ENCODE data around the gene PPP1R17. TPM values are rescaled to one million over a fixed set of nuclear protein-coding genes. Genes with fewer than 3 reads are reported as not detected.
A peak's percentile ranks its signal among the peaks of the same experiment; 100 is the strongest.

PPP1R17 gene
- total RNA-seq, 1 donor from 2014 or later = not detected

DNA sequence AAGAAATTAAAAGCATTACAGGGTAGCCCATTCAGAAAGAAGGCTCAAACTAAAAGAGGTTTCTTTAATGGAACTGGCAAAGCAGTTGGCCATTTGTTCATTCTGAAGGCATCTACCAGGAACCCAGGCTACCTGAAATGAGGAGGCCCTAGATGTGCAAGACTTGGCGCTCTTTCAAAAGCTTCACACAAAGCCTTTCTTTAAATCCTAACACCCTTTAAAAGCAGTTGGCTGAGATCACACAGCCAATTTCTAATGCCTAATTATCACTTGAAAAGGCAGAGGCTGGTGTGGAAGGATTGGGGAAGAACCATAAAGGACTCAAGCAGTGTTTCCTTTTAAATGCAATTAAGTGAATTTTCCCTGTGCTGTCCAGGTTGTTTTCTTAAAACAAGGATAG is 23.2 kb downstream of the PPP1R17 start:
- no peak for TF ChIP-seq CTCF (IDR thresholded peaks at IDR 0.05)
- Mint-ChIP-seq H3K4me3 (ENCODE audit: unreplicated experiment) (no peak overlapping the region), H3K27ac (ENCODE audit: unreplicated experiment) (no peak overlapping the region), H3K27me3 (ENCODE audit: low read depth) (peaks cover 4% of the 10 kb centered on the region), H3K9me3 (ENCODE audit: low read depth) (peaks cover 13% of the 10 kb centered on the region), H3K4me1 (ENCODE audit: low read depth) (no peaks in the 10 kb centered on the region), H3K36me3 (ENCODE audit: low read depth) (peaks cover 4% of the 10 kb centered on the region)
- DNase-seq (ENCODE audit: low spot score) = no peak

DNA sequence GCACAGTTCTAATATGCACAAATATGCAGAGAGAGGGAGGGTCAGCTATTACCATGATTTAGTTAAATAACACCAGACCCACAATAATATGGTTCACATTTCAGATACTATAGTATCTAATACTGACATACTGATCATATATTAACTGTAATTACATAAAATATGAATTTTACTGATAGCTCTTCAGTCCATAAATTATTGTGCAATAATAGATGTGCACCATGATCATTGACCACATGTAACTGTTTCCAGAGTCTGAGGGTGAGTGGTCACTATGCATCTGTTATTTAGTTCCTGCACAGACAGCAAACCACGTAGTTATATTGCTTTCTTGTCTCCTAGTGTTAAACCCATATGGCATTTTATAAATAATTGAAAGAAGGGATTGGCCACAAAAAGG is 29.3 kb downstream of the PPP1R17 start:
- H3K4me1 Mint-ChIP-seq (ENCODE audit: low read depth) = no peaks in the 10 kb centered on the region
- H3K27me3 Mint-ChIP-seq (ENCODE audit: low read depth) = peaks cover 4% of the 10 kb centered on the region
- H3K27ac Mint-ChIP-seq (ENCODE audit: unreplicated experiment) = no peak overlapping the region
- H3K9me3 Mint-ChIP-seq (ENCODE audit: low read depth) = peaks cover 13% of the 10 kb centered on the region
- no peak for DNase-seq (ENCODE audit: low spot score)
- TF ChIP-seq CTCF (IDR thresholded peaks at IDR 0.05) = no peak
- H3K36me3 Mint-ChIP-seq (ENCODE audit: low read depth) = peaks cover 4% of the 10 kb centered on the region
- no peak overlapping the region for H3K4me3 Mint-ChIP-seq (ENCODE audit: unreplicated experiment)

DNA sequence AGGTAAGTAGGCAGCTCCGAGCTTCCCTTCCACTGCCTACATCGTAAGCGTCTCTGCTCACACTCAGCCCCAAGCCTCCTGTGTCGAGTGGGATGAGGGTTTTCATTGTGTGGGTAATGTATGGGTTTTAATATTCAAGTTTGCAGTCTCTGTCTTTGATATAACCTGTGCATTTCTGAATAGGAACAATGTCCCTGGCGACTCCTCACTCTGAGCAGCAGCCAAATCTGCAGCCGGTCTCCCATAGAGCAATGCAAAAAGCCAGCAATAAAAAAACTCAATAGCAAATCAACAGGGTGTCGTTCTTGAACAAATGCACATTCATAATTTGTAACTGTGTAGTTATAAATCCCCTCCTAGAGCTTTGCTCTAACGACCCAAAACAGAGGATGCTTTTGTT is 33.4 kb downstream of the PPP1R17 start:
- Mint-ChIP-seq H3K4me3 (ENCODE audit: unreplicated experiment) (no peak overlapping the region), H3K27me3 (ENCODE audit: low read depth) (no peaks in the 10 kb centered on the region), H3K4me1 (ENCODE audit: low read depth) (no peaks in the 10 kb centered on the region), H3K27ac (ENCODE audit: unreplicated experiment) (no peak overlapping the region), H3K36me3 (ENCODE audit: low read depth) (no peaks in the 10 kb centered on the region), H3K9me3 (ENCODE audit: low read depth) (no peaks in the 10 kb centered on the region)
- no peak for TF ChIP-seq CTCF (IDR thresholded peaks at IDR 0.05)
- DNase-seq (ENCODE audit: low spot score) = no peak

DNA sequence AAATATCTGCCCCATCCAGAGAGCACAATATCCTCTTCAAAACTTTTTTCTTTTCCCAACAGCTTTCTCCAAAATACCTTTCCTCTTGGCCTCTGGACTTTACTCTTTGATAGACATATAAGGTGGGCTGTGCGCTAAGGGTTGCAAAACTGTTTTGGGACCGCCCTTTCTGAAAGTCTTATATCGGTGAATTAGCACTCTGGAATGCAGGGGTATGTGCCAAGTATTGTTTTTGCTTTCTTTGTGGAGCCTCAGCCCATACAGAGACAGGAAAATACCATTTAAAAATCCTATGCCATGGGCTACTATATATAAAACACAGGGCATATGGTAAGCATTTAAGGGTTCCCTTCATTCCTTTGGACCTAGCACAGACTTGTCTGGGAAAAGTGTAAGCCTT is 37.7 kb downstream of the PPP1R17 start:
- Mint-ChIP-seq H3K9me3 (ENCODE audit: low read depth) (no peaks in the 10 kb centered on the region), H3K27me3 (ENCODE audit: low read depth) (no peaks in the 10 kb centered on the region), H3K36me3 (ENCODE audit: low read depth) (no peaks in the 10 kb centered on the region), H3K4me3 (ENCODE audit: unreplicated experiment) (no peak overlapping the region), H3K27ac (ENCODE audit: unreplicated experiment) (no peak overlapping the region), H3K4me1 (ENCODE audit: low read depth) (no peaks in the 10 kb centered on the region)
- no peak for DNase-seq (ENCODE audit: low spot score)
- no peak for TF ChIP-seq CTCF (IDR thresholded peaks at IDR 0.05)

- no peak for DNase-seq (ENCODE audit: low spot score)
- Mint-ChIP-seq H3K27me3 (ENCODE audit: low read depth) (no peaks in the 10 kb centered on the region), H3K9me3 (ENCODE audit: low read depth) (no peaks in the 10 kb centered on the region), H3K27ac (ENCODE audit: unreplicated experiment) (no peak overlapping the region), H3K36me3 (ENCODE audit: low read depth) (no peaks in the 10 kb centered on the region), H3K4me3 (ENCODE audit: unreplicated experiment) (no peak overlapping the region), H3K4me1 (ENCODE audit: low read depth) (peaks cover under 1% of the 10 kb centered on the region)
- TF ChIP-seq CTCF (IDR thresholded peaks at IDR 0.05) = peak; percentile 26
Measured at GRCh38 chr7:31729195-31729804, 42.3 kb downstream of the PPP1R17 start.

Data from chondrocyte (in vitro differentiated cells).